HG03342 (cell line): ENCODE measurements around the gene SLC22A2.
A peak's percentile ranks its signal among the peaks of the same experiment; 100 is the strongest.
"Not testable (repeated sequence)": the region's sequence is repeated elsewhere in the genome, so short reads cannot be mapped to it uniquely, and the experiment has no call there.

Experiments used
- ATAC-seq: cut with Tn5 transposase; IDR thresholded peaks from one replicate; pipeline ENCODE4 v1.9.1; 2021; ENCODE audit warnings: mild to moderate bottlenecking, moderate library complexity; ENCODE audit not compliant: unreplicated experiment

SLC22A2 gene

DNA sequence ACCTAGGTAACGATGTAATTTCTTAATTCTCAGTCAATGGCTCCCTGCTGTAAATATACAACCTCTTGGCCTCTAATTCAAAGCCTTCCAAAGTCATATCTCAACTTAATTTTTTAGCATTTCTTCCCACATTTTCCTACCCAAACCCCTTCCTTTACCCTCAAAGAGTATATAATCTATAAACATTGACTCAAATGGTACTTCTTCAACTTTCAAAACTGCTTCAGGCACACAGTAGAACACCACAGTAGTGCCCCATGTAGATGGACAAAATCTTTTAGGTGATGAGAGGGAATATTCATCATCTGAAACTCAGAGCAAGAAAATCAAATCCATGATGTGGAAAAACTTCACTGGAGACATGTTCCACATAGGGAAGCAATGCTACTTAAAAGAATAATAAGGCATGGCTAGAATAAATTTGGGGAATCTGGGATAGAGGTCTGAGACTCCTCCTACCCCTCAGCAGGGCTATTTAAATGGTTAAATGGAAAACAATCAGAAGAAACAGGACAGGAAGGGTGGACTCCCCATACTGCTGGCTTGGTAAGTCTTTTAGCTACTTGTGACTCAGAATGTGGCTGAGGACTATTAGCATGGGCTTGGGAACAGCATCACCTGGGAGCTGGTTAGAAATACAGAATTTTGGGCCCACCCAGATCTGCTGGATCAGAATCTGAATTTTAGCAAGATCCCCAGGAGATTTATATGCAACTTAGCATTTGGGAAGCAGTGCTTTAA lies 6.4 kb downstream of the SLC22A2 start:
- no peak for ATAC-seq

DNA sequence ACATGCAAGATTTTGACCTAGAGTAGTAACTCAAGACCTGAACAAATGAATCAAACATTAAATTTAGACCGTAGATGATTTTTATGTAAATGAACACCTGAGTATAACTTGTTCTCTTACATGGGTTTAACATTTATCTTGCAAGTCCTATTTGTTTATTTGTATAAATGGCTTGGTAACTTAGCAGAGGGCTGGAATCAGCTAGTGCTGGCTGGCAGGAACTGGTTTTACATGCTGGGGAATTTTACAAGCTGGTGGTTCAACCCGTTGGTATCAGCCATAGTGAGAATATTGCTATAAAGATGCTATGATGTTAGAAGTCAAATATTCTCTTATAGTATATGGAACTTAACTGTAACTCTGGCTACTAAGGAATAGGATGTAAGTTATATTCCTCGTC lies 8.9 kb downstream of the SLC22A2 start:
- ATAC-seq = no peak

DNA sequence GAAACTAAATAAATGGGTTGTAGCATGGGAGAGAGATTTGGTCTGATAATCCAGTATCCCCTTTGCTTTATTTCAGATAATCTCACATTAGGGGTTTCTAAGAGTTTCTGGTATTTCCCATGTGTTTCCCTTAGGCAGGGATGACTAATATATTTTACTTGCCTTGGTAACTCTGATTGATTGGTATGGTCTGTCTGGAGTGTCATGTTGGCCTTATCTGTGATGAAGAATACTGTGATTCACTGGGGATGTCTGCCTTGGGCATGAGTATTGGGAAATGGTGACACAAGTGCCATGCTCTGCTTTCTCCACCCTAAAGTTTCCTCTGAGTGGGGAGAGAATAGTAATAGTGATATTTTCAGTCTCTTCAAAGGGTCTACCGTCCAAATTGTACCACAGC lies 10.1 kb downstream of the SLC22A2 start:
- ATAC-seq = no peak

DNA sequence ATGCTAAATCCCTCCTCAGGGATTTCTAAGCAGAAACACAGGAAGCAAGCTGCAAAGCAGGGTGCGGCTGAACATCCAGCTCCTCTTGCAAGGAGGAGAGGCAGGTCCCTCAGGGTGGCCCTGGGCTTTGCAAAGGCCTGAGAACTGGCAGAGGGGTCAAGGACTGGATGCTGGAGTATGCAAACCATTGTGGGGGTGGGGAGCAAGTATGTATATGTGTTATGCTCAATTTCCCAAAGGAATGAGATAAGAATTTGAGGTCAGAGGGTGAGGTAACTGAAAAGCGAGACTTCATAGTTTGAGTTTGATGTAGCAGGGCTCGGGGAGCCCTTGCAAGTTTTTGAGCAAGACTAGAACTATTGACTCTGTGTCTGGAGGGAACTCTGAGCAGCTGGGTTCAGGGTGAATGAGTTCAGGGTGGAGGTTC lies 11.2 kb downstream of the SLC22A2 start:
- ATAC-seq = no peak

DNA sequence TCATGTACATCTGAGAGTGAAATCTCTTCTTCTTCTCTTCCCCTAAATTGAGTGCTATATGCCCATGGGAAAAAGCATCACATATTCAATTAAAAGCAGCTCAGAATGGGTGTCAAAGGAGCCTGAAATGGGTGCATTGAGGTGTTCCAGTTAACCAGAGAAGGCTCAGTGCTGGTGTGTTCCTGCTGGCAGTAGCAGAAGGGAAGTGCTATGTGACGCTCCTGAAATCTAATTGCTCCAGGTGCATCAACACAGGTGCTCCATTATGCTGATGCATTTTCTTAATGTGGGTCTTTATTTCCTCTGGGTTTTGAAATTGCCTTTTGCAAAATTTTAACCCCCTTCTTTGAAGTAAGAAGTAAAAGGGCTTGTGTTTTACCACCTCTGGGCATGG lies 17.9 kb downstream of the SLC22A2 start:
- ATAC-seq = no peak

DNA sequence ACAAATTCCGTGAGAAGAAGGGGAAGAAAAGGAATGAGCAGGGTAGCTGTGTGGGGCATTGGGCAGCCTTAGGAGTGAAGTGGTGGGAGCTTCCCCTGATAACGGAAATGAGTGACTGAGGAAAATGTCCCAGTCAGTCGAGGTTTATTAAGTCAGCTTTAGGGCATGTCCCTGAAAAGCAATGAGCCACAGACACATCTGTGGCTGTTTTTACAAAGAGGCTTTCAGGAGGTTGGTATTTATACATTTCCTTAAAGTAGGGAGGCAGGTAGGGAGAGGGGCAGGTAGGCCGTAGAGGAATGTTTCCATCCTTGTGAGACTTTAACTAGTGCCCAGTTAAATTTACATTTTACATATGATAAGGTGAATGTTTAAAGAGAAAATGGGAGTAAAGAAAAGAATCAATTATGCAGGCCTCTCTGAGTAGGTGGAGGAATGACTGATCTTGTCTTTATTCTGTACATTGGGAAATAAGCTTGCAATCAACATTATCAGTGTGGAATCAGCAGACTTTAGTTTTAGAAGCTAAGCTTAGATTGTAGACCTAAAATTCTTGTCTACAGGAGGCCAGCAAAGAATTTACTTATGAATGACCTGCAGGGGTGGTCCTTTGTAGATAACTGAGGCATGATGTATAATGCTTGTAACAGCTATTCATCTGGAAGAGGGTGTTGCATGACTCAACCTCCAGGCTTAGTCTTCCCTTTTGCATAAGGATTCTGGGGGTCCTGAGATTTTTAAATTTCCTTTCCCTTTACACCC lies 18.5 kb downstream of the SLC22A2 start:
- ATAC-seq = no peak

DNA sequence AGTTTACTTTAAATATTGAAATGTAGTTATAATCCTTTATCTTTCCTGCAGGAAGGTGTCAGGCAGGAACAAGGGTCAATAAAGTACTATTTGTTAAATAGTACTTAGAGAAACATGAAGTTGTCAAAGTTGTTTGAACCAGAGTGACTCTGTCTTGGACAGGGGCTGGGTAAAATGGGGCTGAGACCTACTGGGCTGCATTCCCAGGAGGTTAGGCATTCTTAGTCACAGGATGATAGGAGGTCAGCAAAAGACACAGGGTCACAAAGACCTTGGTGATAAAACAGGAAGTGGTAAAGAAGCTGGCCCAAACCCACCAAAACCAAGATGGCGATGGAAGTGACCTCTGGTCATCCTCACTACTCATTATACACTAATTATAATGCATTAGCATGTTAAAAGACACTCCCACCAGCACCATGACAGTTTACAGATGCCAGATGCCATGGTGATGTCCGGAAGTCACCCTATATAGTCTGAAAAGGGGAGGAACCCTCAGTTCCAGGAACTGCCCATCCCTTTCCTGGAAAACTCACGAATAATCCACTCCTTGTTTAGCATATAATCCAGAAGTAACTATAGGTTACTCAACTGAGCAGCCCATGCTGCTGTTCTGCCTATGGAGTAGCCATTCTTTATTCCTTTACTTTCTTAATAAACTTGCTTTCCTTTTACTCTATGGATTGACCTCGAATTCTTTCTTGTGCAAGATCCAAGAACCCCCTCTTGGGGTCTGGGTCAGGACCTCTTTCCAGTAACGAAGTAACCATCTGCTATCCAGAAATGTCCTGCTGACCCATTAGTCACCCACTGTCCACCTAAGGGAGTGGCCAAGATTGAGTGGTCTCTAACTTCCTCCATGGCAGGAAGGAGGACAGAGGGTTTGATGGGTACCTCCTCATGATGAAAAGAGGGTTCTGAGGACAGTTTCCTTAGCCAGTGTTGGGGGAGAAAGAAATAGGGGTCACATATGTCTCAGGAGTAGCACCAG lies 19.6 kb downstream of the SLC22A2 start:
- ATAC-seq = no peak

DNA sequence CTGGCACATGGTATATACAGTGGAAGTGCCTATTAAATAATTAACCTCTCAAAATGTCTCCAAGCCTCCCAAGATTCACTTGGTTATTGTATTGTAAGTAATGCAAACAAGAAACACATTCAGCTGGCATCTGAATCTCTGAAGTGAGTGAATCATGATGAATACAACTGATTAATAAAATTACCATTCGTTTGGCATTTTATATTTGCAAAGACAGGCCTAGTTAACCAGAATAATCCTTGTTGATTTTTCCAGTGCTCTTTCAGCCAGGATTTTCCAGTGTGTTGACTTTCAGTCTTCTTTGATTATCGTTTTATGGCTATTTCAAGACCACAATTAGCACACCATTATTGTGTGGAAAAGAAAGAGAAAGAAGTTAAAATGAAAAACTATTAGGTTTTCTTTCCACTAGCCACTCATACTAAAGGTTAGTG lies 20.3 kb downstream of the SLC22A2 start:
- ATAC-seq = no peak

DNA sequence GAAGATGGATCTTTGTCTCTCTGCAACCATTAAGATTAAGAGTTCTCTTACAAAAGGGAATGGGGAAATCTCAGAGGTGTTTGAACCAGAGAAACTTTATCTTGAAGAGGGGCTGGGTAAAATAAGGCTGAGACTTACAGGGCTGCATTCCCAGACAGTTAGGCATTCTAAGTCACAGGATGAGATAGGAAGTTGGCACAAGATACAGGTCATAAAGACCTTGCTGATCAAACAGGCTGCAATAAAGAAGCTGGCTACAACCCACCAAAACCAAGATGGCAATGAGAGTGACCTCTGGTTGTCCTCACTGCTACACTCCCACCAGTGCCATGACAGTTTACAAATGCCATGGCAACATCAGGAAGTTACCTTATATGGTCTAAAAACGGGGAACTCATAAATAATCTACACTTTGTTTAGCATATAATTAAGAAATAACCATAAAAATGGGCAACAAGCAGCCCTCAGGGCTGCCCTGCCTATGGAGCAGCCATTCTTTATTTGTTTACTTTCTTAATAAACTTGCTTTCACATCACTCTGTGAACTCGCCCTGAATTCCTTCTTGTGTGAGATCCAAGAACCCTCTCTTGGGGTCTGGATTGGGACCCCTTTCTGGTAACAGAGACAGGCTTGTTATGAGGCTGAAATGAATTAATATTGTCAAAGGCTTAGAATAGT lies 20.9 kb downstream of the SLC22A2 start:
- not testable (repeated sequence) for ATAC-seq

DNA sequence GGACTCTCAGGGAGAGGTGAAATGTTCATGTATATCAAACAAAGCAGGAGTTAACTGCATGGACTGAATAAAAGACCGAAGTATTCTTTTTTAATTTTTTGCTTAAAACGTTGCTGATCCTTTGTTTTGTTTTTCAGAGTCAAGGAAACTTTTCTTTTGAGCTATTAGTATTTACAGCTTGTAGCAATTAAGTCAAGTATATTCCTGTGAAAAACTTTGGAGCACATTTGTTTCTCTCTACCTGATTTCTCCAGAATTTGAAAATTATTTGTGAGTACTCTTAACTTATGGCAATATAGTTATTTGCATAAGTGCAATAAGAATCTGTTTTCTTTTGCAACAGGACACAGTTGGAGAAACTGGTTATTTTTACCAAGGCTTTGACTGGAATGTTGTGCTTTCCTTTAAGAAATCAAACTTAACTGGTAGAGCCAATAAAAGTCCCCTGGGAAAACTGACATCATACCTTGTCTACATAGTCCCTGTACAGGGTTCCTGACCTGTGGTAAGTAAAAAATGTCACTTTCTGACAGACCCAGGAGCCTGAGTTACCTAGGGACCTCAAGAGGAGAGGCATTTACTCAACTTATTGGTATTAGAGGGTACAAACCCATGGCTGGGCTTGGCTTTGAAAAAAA lies 22.3 kb downstream of the SLC22A2 start:
- not testable (repeated sequence) for ATAC-seq

DNA sequence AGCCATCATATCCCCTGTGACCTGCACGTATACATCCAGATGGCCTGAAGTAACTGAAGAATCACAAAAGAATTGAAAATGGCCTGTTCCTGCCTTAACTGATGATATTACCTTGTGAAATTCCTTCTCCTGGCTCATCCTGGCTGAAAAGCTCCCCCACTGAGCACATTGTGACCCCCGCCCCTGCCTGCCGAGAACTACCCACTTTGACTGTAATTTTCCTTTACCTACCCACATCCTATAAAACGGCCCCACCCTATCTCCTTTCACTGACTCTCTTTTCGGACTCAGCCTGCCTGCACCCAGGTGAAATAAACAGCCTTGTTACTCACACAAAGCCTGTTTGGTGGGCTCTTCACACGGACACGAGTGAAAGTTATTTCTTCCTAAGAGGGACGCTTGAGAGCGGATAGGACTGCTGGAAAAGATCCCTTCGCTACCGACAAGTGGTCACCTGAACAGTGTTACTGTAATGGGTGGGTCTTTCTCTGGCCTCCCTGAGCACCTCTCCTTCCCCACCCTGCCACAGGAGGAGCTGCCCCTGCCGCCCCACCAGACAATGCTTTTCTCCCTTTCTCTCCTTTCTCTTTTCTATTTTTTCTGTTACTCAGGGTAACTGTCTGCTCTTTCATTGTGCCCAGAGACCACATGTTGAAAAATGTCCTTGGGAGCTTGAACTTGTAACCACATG lies 24.5 kb downstream of the SLC22A2 start:
- not testable (repeated sequence) for ATAC-seq

DNA sequence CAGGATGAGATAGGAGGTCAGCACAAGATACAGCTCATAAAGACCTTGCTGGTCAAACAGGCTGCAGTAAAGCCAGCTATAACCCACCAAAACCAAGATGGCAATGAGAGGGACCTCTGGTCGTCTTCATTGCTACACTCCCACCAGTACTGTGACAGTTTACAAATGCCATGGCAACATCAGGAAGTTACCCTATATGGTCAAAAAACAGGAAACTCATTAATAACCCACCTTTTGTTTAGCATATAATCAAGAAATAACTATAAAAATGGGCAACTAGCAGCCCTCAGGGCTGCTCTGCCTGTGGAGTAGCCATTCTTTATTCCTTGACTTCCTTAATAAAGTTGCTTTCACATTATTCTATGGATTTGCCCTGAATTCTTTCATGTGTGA lies 30.9 kb downstream of the SLC22A2 start:
- no peak for ATAC-seq

DNA sequence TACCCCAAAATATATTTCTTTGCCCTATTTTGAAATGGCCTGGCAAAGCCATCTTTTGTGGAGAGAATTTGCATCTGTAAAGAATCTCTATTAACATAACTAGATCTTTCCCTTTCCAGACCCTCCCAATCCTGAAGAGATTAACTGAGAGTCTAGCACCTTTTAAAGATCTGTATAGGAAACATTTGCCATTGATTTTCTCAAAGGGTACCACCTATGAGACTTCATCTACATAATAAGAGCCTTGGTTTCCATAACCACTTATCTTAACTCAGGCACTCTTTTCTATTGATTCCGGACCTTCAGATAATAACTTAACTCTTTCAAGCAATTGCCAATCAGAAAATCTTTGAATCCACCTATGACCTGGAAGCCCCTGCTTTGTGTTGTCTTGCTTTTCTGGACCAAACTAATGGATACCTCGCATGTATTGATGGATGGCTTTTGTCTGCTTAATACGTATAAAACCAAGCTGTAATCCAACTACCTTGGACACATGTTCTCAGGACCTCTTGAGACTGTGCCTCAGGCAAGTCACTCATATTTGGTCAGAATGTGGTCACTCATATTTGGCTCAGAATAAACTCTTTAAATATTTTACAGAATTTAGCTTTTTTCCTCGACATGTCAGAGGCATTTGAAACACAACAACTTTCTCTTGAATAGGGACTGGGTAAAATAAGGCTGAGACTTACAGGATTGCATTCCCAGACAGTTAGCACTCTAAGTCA lies 31.4 kb downstream of the SLC22A2 start:
- no peak for ATAC-seq

DNA sequence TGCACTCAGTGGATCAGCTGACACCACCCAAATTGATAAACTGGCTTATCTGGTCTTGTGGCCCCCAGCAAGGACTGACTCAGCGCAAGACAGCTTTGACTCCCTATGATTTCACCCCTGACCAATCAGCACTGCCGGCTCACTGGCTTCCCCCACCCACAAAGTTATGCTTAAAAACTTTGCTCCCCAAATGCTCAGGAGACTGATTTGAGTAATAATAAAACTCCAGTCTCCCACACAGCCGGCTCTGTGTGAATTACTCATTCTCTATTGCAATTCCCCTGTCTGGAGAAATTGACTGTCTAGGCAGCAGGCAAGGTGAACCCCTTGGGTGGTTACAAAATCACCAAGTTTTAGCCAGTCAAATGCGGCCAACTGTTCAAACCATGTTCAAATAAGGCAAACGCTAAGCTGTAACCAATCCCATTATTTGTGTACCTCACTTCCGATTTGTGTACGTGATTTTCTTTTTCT lies 32.5 kb downstream of the SLC22A2 start:
- no peak for ATAC-seq

DNA sequence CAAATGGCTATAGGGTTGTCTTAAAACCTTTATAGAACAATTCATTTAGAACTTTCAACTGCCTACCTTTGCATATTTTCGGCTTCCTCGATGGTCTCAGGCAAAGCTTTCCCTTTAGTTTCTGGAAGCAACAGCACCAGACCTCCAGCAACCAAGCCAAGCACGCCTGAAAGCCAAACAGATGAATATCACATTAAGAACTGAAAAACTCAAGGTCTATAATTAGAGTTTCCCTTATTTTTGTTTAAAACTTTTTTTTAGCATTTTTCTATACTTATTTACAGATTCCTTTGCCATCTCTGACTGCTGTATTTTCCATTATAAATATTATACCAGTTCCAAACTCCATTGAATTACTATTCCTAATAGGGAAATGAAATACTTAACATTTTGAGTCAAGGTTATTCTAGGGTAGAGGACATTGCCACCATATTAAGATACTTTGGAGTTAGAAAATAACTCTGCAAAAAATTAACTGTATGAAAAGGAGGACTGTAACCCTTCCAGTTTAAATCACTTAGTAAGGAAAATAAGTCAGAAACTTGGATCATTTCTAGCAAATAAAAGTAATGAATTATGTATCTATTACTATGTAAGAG lies 33.9 kb downstream of the SLC22A2 start:
- ATAC-seq = no peak

DNA sequence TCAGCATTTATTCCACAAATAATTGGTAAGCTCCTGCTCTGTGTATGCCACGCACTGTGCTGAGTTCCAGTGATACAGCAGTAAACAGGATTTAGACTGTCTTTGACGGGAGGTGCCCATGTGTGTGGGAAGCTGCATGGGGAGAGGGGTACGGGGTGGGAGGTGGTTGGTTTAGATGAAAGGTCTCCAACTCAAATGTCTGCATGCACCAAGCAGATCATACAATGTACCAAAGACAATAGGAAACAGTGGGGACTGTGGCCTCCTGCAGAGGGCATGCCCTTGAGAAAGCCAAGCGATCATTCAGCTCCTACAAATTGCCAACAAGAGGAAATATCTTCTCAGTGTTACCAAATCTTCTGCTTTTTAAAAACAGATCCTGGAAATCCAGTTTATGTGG lies 36.1 kb downstream of the SLC22A2 start:
- ATAC-seq = no peak

DNA sequence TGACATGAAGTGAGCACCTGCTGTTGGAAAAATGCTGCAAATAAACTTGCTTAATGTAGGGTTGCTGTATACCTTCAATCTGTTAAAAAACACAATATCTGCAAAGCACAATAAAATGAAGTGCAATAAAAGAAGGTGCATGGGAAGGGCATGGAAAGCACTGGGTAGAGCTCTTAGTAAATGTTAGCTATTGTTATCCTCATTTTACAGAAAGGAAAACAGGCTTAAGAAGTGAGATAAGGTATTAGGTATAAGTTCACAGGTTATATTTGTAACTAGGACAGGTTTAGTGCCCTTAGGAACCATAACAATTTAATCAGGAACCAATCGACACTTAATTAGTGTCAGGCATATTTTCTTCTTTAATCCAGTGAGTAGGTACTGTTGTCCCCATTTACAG lies 36.7 kb downstream of the SLC22A2 start:
- ATAC-seq = no peak

DNA sequence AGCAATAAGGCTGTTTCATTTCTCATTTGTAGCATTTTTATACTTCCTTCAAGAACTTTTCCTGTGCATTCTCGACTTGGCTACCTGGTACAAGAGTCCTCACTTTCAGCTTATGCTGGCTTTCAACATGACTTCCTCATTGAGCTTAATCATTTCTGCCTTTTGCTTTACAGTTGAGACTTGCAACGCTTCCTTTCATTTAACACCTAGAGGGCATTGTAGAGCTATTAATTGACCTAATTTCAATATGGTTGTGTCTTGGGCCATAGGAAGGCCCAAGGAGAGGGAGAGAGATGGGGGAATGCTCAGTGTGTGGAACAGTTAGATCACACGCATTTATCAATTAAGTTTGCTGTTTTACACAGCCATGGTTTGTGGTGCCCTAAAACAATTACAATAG lies 37.2 kb downstream of the SLC22A2 start:
- peak; percentile 58 for ATAC-seq
